Breast epithelium (tissue), 3 donors: Measurements from ENCODE around the gene HECTD4.

ENCODE experiments used
- POLR2A ChIP-seq: fragments of 450-650 bp; IDR thresholded peaks from one replicate; pipeline ENCODE4 v1.6.1; 2016; ENCODE audit warnings: antibody characterized with exemption, mild to moderate bottlenecking, moderate library complexity
- TF ChIP-seq, protein P1 (sequence below), 3 donors: fragments of 450-650 bp; IDR thresholded peaks; one replicate each; pipeline ENCODE4 v1.5.1; 2016 to 2017; ENCODE audit warnings: antibody characterized with exemption in 3 of 3, mild to moderate bottlenecking in 3 of 3, moderate library complexity in 3 of 3

GRCh38 chr12:112180422-112180821 is 201.8 kb downstream of the HECTD4 start:
- TF ChIP-seq, protein P1, sequence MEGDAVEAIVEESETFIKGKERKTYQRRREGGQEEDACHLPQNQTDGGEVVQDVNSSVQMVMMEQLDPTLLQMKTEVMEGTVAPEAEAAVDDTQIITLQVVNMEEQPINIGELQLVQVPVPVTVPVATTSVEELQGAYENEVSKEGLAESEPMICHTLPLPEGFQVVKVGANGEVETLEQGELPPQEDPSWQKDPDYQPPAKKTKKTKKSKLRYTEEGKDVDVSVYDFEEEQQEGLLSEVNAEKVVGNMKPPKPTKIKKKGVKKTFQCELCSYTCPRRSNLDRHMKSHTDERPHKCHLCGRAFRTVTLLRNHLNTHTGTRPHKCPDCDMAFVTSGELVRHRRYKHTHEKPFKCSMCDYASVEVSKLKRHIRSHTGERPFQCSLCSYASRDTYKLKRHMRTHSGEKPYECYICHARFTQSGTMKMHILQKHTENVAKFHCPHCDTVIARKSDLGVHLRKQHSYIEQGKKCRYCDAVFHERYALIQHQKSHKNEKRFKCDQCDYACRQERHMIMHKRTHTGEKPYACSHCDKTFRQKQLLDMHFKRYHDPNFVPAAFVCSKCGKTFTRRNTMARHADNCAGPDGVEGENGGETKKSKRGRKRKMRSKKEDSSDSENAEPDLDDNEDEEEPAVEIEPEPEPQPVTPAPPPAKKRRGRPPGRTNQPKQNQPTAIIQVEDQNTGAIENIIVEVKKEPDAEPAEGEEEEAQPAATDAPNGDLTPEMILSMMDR (IDR thresholded peaks at IDR 0.05): no peak
- no peak for TF ChIP-seq POLR2A
